ENCODE results near the gene JPH2.

JPH2 gene

DNA sequence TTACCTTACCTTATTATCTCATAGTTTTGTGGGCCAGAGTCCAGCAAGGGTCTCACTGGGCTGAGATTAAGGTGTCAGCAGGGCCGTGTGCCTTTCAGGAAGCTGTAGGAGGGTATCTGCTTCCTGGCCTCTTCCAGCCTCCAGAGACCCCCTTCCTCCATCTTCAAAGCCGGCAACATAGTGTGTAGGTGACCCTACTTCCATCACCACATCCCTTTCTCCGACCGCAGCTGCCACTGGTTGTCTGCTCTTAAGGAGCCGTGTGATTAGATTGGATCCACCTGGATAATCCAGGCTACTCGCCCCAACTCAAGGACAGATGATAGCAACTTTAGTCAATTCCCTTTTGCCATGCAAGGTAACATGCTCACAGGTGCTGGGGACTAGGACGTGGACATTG is 91.2 kb downstream of the JPH2 start:
- no peak overlapping the region for H3K27ac ChIP-seq (ENCODE audit: low read length)
- no peaks in the 10 kb centered on the region for H3K27me3 ChIP-seq (replicated peaks; ENCODE audit: insufficient read depth, low read length)
- H3K4me1 ChIP-seq (ENCODE audit: low read length) = peaks cover 6% of the 10 kb centered on the region; the same call in 1 of the 2 replicates
- no peak for DNase-seq
- TF ChIP-seq EZH2 (optimal IDR thresholded peaks at IDR 0.05; ENCODE audit: low read depth, low read length) (no peak), EZH2phosphoT487 (IDR thresholded peaks at IDR 0.05; ENCODE audit: low read length) (no peak)
- TF ChIP-seq, protein P1, sequence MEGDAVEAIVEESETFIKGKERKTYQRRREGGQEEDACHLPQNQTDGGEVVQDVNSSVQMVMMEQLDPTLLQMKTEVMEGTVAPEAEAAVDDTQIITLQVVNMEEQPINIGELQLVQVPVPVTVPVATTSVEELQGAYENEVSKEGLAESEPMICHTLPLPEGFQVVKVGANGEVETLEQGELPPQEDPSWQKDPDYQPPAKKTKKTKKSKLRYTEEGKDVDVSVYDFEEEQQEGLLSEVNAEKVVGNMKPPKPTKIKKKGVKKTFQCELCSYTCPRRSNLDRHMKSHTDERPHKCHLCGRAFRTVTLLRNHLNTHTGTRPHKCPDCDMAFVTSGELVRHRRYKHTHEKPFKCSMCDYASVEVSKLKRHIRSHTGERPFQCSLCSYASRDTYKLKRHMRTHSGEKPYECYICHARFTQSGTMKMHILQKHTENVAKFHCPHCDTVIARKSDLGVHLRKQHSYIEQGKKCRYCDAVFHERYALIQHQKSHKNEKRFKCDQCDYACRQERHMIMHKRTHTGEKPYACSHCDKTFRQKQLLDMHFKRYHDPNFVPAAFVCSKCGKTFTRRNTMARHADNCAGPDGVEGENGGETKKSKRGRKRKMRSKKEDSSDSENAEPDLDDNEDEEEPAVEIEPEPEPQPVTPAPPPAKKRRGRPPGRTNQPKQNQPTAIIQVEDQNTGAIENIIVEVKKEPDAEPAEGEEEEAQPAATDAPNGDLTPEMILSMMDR (IDR thresholded peaks at IDR 0.05; ENCODE audit: low read length) = no peak
- no peaks in the 10 kb centered on the region for H3K9me2 ChIP-seq (replicated peaks; ENCODE audit: insufficient read depth, low read length)
- no peaks in the 10 kb centered on the region for H3K9me3 ChIP-seq (replicated peaks; ENCODE audit: insufficient read depth, low read length)
- no peak overlapping the region for H3K9ac ChIP-seq (ENCODE audit: low read length)
- H3K36me3 ChIP-seq (replicated peaks; ENCODE audit: insufficient read depth, low read length) = no peaks in the 10 kb centered on the region
- H3K4me2 ChIP-seq (ENCODE audit: low read depth, low read length) = no peak overlapping the region
- no peak overlapping the region for H2AFZ ChIP-seq (ENCODE audit: low read length)
- H3K4me3 ChIP-seq (ENCODE audit: low read length) = no peak overlapping the region
- H3K79me2 ChIP-seq (ENCODE audit: low read length) = no peaks in the 10 kb centered on the region
- no peaks in the 10 kb centered on the region for H4K20me1 ChIP-seq (ENCODE audit: insufficient read depth, low read length)
- no peaks in the 10 kb centered on the region for H3F3A ChIP-seq (ENCODE audit: insufficient read depth, low read length)

DNA sequence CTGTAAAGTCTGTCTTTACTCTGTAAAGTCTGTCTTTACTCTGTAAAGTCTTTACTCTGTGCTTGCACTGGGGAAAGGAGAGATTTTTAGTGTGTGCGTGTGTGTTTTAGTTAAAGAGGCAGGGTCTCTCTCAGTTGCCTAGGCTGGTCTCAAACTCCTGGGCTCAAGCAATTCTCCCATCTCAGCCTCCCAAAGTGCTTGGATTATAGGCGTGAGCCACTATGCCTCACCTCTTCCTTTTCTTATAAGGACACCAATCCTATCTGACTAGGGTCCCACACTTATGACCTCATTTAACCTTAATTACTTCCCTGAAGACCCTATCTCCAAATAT is 93.8 kb downstream of the JPH2 start:
- no peaks in the 10 kb centered on the region for H4K20me1 ChIP-seq (ENCODE audit: insufficient read depth, low read length)
- no peak overlapping the region for H3K27ac ChIP-seq (ENCODE audit: low read length)
- peaks cover 17% of the 10 kb centered on the region for H3K4me1 ChIP-seq (ENCODE audit: low read length)
- H2AFZ ChIP-seq (ENCODE audit: low read length) = no peak overlapping the region
- no peaks in the 10 kb centered on the region for H3K36me3 ChIP-seq (replicated peaks; ENCODE audit: insufficient read depth, low read length)
- DNase-seq = no peak
- H3F3A ChIP-seq (ENCODE audit: insufficient read depth, low read length) = no peaks in the 10 kb centered on the region
- H3K9me2 ChIP-seq (replicated peaks; ENCODE audit: insufficient read depth, low read length) = no peaks in the 10 kb centered on the region
- no peaks in the 10 kb centered on the region for H3K9me3 ChIP-seq (replicated peaks; ENCODE audit: insufficient read depth, low read length)
- TF ChIP-seq, protein P1 (IDR thresholded peaks at IDR 0.05; ENCODE audit: low read length) = no peak
- no peak for TF ChIP-seq EZH2phosphoT487 (IDR thresholded peaks at IDR 0.05; ENCODE audit: low read length)
- no peak for TF ChIP-seq EZH2 (optimal IDR thresholded peaks at IDR 0.05; ENCODE audit: low read depth, low read length)
- no peak overlapping the region for H3K4me3 ChIP-seq (ENCODE audit: low read length)
- H3K4me2 ChIP-seq (ENCODE audit: low read depth, low read length) = no peak overlapping the region; the same call in 1 of the 2 replicates
- no peak overlapping the region for H3K9ac ChIP-seq (ENCODE audit: low read length)
- no peaks in the 10 kb centered on the region for H3K27me3 ChIP-seq (replicated peaks; ENCODE audit: insufficient read depth, low read length)
- no peaks in the 10 kb centered on the region for H3K79me2 ChIP-seq (ENCODE audit: low read length)

DNA sequence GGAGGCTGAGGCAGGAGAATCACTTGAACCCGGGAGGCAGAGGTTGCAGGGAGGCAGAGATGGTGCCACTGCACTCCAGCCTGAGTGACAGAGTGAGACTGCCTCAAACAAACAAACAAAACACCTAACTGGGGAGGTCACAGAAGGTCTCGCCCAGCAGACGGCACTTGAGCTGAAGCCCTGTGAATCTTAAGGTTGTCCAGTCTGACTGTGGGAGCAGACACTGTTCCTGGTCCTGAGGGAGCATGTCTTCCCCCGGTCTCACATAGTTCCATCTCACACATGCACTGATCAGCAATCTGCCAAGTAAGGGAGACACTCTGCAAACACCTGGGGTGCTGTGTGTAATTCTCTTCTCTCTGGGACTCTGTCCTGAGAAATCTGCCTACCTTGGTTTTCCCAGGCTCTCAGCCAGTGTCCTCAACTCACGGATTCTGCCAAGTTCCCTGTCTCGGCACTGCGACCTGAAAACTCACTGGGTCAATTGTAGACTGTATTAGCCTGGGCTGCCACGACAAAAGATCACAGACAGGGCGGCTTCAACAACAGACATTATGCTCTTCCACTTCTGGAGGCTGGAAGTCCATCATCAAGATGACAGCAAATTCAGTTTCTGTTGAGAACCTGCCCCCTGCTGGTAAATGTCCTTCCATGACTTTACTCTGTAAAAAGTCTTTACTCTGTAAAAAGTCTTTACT is 94.3 kb downstream of the JPH2 start:
- peak; percentile 76 for DNase-seq
- H2AFZ ChIP-seq (ENCODE audit: low read length) = peak overlapping the region; percentile 66
- H3K9me2 ChIP-seq (replicated peaks; ENCODE audit: insufficient read depth, low read length) = no peaks in the 10 kb centered on the region
- no peak overlapping the region for H3K9ac ChIP-seq (ENCODE audit: low read length)
- H3K79me2 ChIP-seq (ENCODE audit: low read length) = no peaks in the 10 kb centered on the region
- TF ChIP-seq EZH2 (optimal IDR thresholded peaks at IDR 0.05; ENCODE audit: low read depth, low read length) (no peak), EZH2phosphoT487 (IDR thresholded peaks at IDR 0.05; ENCODE audit: low read length) (no peak)
- TF ChIP-seq, protein P1 (IDR thresholded peaks at IDR 0.05; ENCODE audit: low read length) = peak; percentile 72
- H3K4me3 ChIP-seq (ENCODE audit: low read length) = no peak overlapping the region
- H3K36me3 ChIP-seq (replicated peaks; ENCODE audit: insufficient read depth, low read length) = no peaks in the 10 kb centered on the region
- H3K4me2 ChIP-seq (ENCODE audit: low read depth, low read length) = no peak overlapping the region; the same call in 1 of the 2 replicates
- H3K27ac ChIP-seq (ENCODE audit: low read length) = no peak overlapping the region
- no peaks in the 10 kb centered on the region for H4K20me1 ChIP-seq (ENCODE audit: insufficient read depth, low read length)
- no peaks in the 10 kb centered on the region for H3K27me3 ChIP-seq (replicated peaks; ENCODE audit: insufficient read depth, low read length)
- no peaks in the 10 kb centered on the region for H3F3A ChIP-seq (ENCODE audit: insufficient read depth, low read length)
- no peaks in the 10 kb centered on the region for H3K9me3 ChIP-seq (replicated peaks; ENCODE audit: insufficient read depth, low read length)
- H3K4me1 ChIP-seq (ENCODE audit: low read length) = peaks cover 17% of the 10 kb centered on the region
